SK-N-SH (cell line): Measurements from ENCODE around the gene MAP7.

Experiments used
- ELF1 ChIP-seq: IDR thresholded peaks from 2 replicates; pipeline ENCODE4 v1.4.0; 2012
- MEF2A ChIP-seq: IDR thresholded peaks from 2 replicates; pipeline ENCODE4 v1.4.0; 2012; ENCODE audit warnings: low read depth, borderline replicate concordance
- YY1 ChIP-seq: IDR thresholded peaks from 2 replicates; pipeline ENCODE4 v1.4.0; 2012; ENCODE audit warnings: low read depth, mild to moderate bottlenecking

- TF ChIP-seq ELF1 (no peak), MEF2A (no peak), YY1 (no peak)
These were observed 179.1 kb downstream of the MAP7 start for GRCh38 chr6:136370988-136371728.
